HL-60 (cell line): ENCODE measurements around the gene WSCD1.

Source experiments
- DNase-seq, 2 experiments: peaks; one replicate each; pipeline ENCODE4 v3.0.0-alpha.2; 2010 to 2020; ENCODE audit warnings: low read depth in 1 of 2, low spot score in 1 of 2
- H3K27ac ChIP-seq: fragments of 250-450 bp; sonication (Bioruptor Pico); replicated peaks from 2 replicates; pipeline ENCODE4 v1.5.1; 2020; ENCODE audit warnings: mild to moderate bottlenecking, moderate library complexity
- H3K27me3 ChIP-seq: fragments of 250-450 bp; sonication (Bioruptor Pico); 2 replicates; pipeline ENCODE4 v1.5.1; 2021; ENCODE audit warnings: mild to moderate bottlenecking, moderate library complexity; ENCODE audit not compliant: insufficient read depth, poor library complexity, severe bottlenecking
- H3K4me3 ChIP-seq: replicated peaks from 2 replicates; pipeline ENCODE4 v1.5.1; 2011; ENCODE audit warnings: mild to moderate bottlenecking, control low read depth, low read length; ENCODE audit not compliant: insufficient read depth
- CTCF ChIP-seq: IDR thresholded peaks from one replicate; pipeline ENCODE4 v1.5.1; 2011; ENCODE audit warnings: low read length, control low read depth, inconsistent platforms; ENCODE audit not compliant: insufficient read depth
- GABPA ChIP-seq: IDR thresholded peaks from 2 replicates; pipeline ENCODE4 v1.6.1; 2012; ENCODE audit warnings: low read depth
- POLR2AphosphoS5 ChIP-seq: IDR thresholded peaks from 2 replicates; pipeline ENCODE4 v1.6.1; 2012; ENCODE audit warnings: low read depth
- SPI1 ChIP-seq: IDR thresholded peaks from 2 replicates; pipeline ENCODE4 v1.6.1; 2012; ENCODE audit warnings: low read depth, mild to moderate bottlenecking, borderline replicate concordance
- TF ChIP-seq, protein P1 (sequence below): IDR thresholded peaks from 2 replicates; pipeline ENCODE4 v1.6.1; 2012; ENCODE audit warnings: low read depth; ENCODE audit not compliant: insufficient replicate concordance

WSCD1 gene

DNA sequence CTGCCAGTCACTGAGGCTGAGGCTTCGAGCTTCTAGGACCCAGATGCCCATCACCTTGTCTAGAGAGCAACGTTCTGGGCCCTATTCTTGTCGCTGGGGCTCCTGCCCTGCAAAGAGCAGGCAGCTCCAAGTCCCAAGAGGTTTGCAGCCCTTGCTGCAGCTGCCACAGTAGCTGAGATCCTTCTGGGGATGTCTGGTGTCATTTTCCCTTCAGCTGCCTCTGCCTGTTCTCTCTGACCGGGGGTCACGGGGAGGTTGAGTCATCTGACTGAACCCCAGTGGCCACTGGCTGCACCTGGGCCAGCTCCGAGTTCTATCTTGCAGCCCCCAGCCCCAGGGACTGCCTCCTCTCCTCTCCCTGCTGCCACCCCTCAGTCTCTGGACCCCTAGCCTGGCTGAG, 4.9 kb downstream of the WSCD1 start:
- DNase-seq: no peak
- H3K4me3 ChIP-seq: no peak overlapping the region
- no peak overlapping the region for H3K27ac ChIP-seq
- H3K27me3 ChIP-seq: no peaks in the 10 kb centered on the region
- TF ChIP-seq SPI1: no peak
- TF ChIP-seq, protein P1, sequence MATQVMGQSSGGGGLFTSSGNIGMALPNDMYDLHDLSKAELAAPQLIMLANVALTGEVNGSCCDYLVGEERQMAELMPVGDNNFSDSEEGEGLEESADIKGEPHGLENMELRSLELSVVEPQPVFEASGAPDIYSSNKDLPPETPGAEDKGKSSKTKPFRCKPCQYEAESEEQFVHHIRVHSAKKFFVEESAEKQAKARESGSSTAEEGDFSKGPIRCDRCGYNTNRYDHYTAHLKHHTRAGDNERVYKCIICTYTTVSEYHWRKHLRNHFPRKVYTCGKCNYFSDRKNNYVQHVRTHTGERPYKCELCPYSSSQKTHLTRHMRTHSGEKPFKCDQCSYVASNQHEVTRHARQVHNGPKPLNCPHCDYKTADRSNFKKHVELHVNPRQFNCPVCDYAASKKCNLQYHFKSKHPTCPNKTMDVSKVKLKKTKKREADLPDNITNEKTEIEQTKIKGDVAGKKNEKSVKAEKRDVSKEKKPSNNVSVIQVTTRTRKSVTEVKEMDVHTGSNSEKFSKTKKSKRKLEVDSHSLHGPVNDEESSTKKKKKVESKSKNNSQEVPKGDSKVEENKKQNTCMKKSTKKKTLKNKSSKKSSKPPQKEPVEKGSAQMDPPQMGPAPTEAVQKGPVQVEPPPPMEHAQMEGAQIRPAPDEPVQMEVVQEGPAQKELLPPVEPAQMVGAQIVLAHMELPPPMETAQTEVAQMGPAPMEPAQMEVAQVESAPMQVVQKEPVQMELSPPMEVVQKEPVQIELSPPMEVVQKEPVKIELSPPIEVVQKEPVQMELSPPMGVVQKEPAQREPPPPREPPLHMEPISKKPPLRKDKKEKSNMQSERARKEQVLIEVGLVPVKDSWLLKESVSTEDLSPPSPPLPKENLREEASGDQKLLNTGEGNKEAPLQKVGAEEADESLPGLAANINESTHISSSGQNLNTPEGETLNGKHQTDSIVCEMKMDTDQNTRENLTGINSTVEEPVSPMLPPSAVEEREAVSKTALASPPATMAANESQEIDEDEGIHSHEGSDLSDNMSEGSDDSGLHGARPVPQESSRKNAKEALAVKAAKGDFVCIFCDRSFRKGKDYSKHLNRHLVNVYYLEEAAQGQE: no peak
- no peak for TF ChIP-seq POLR2AphosphoS5
- no peak for TF ChIP-seq CTCF
- no peak for TF ChIP-seq GABPA

- H3K4me3 ChIP-seq: no peak overlapping the region
- TF ChIP-seq CTCF: no peak
- TF ChIP-seq SPI1: no peak
- TF ChIP-seq, protein P1: no peak
- TF ChIP-seq GABPA: no peak
- TF ChIP-seq POLR2AphosphoS5: no peak
- DNase-seq: no peak
- no peak overlapping the region for H3K27ac ChIP-seq
- no peaks in the 10 kb centered on the region for H3K27me3 ChIP-seq
These were observed 5.7 kb downstream of the WSCD1 start for GRCh38 chr17:6075845-6076244.

DNA sequence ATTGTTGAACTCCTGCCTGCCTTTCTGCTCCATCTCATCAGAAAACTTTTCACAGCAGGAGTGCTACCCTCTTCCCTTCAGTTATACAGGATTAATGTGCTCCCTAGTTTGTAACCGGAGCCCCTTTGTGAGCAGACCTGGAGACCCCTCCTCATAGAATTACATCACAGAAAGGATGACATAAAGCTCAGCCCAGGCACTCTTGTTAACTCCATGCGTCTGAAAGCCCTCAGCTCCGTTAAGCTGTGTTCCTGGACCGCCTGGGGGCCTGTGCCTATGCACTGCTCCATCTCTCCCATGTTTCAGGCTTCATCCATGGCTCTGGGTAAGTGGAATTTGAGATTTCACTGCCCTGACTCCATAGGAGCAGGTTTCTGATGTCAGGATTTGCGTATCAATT, 7.6 kb downstream of the WSCD1 start:
- Histone ChIP-seq H3K4me3 (no peak overlapping the region), H3K27ac (no peak overlapping the region), H3K27me3 (no peaks in the 10 kb centered on the region)
- TF ChIP-seq POLR2AphosphoS5 (no peak), CTCF (no peak), SPI1 (no peak), GABPA (no peak)
- TF ChIP-seq, protein P1: no peak
- no peak for DNase-seq
